ENCODE measurements around the gene GNA12. TPM values are rescaled to one million over a fixed set of nuclear protein-coding genes. Genes with fewer than 3 reads are reported as not detected.

GNA12 gene
- total and polyA plus RNA-seq, 8 donors, result 2.0 to 54.6 (median 22.0) TPM

- Histone ChIP-seq H3K4me1 (peaks cover under 1 to 67% (median 31%) of the 10 kb centered on the region in 4 donors), H3K27me3 (no peaks in the 10 kb centered on the region), H3K4me3 (no peak overlapping the region), H3K27ac (peak overlapping the region in 3 of 5 donors; percentile 57 to 80 (median 67)), H3K36me3 (no peaks in the 10 kb centered on the region), H3K9me3 (no peaks in the 10 kb centered on the region)
- no peak for DNase-seq
- intact Hi-C loops (cut with DNase I; ENCODE audit: low total_unique reads), result no loop called here
- WGBS, 5 donors, result 80 to 96% (median 88%) methylated on average over 3 of the region's 3 CpGs
- TF ChIP-seq POLR2AphosphoS5 (IDR thresholded peaks at IDR 0.05), result no peak
- no peak for TF ChIP-seq EP300 (IDR thresholded peaks at IDR 0.05)
- no peak for TF ChIP-seq POLR2A (IDR thresholded peaks at IDR 0.05)
- TF ChIP-seq CTCF (IDR thresholded peaks at IDR 0.05), result no peak
These were observed 31.3 kb downstream of the GNA12 start for GRCh38 chr7:2812831-2813230.

GRCh38 chr7:2812114-2812487, 32.0 kb downstream of the GNA12 start:
- DNase-seq, result no peak
- H3K36me3 ChIP-seq, result no peaks in the 10 kb centered on the region
- intact Hi-C loops (cut with DNase I; ENCODE audit: low total_unique reads), result no loop called here
- 67 to 85% (median 71%) methylated on average over 7 of the region's 7 CpGs for WGBS, 5 donors
- H3K4me3 ChIP-seq, result no peak overlapping the region
- TF ChIP-seq POLR2AphosphoS5 (IDR thresholded peaks at IDR 0.05) (no peak), POLR2A (IDR thresholded peaks at IDR 0.05) (no peak), CTCF (IDR thresholded peaks at IDR 0.05) (no peak), EP300 (IDR thresholded peaks at IDR 0.05) (no peak)
- peak overlapping the region; percentile 19 to 80 (median 57) for H3K27ac ChIP-seq
- no peaks in the 10 kb centered on the region for H3K27me3 ChIP-seq
- no peaks in the 10 kb centered on the region for H3K9me3 ChIP-seq
- peaks cover 5 to 74% (median 30%) of the 10 kb centered on the region in 4 donors for H3K4me1 ChIP-seq

GRCh38 chr7:2811476-2812113, 32.5 kb downstream of the GNA12 start:
- WGBS, 5 donors, result 66 to 80% (median 79%) methylated on average over 16 to 19 of the region's 19 CpGs
- intact Hi-C loops (cut with DNase I; ENCODE audit: low total_unique reads), result no loop called here
- Histone ChIP-seq H3K4me1 (peaks cover 5 to 74% (median 30%) of the 10 kb centered on the region in 4 donors), H3K27ac (peak overlapping the region; percentile 19 to 80 (median 57)), H3K4me3 (no peak overlapping the region), H3K9me3 (no peaks in the 10 kb centered on the region), H3K27me3 (no peaks in the 10 kb centered on the region), H3K36me3 (no peaks in the 10 kb centered on the region)
- no peak for DNase-seq
- no peak for TF ChIP-seq POLR2AphosphoS5 (IDR thresholded peaks at IDR 0.05)
- TF ChIP-seq CTCF (IDR thresholded peaks at IDR 0.05), result no peak
- TF ChIP-seq POLR2A (IDR thresholded peaks at IDR 0.05), result no peak
- TF ChIP-seq EP300 (IDR thresholded peaks at IDR 0.05), result no peak

GRCh38 chr7:2810682-2811415, 33.3 kb downstream of the GNA12 start:
- H3K27me3 ChIP-seq, result no peaks in the 10 kb centered on the region
- peak overlapping the region; percentile 3 to 80 (median 57) for H3K27ac ChIP-seq
- no peaks in the 10 kb centered on the region for H3K36me3 ChIP-seq
- intact Hi-C loops (cut with DNase I; ENCODE audit: low total_unique reads), result no loop called here
- H3K4me1 ChIP-seq, result peaks cover 5 to 74% (median 30%) of the 10 kb centered on the region in 4 donors
- no peak for TF ChIP-seq EP300 (IDR thresholded peaks at IDR 0.05)
- no peak for TF ChIP-seq POLR2AphosphoS5 (IDR thresholded peaks at IDR 0.05)
- no peak for TF ChIP-seq POLR2A (IDR thresholded peaks at IDR 0.05)
- no peak for TF ChIP-seq CTCF (IDR thresholded peaks at IDR 0.05)
- H3K9me3 ChIP-seq, result no peaks in the 10 kb centered on the region
- no peak for DNase-seq
- WGBS, 5 donors, result 71 to 83% (median 82%) methylated on average over 15 to 16 of the region's 16 CpGs
- H3K4me3 ChIP-seq, result no peak overlapping the region

All from stomach (tissue), 9 donors.